Keratinocyte (primary cell): ENCODE data around the gene DSTN. TPM values are rescaled to one million over a fixed set of nuclear protein-coding genes. Genes with fewer than 3 reads are reported as not detected.

Experiments
- DNase-seq: peaks from one replicate; pipeline ENCODE4 v3.0.0-alpha.2; 2011; ENCODE audit warnings: low read depth, missing footprints, low spot score
- FAIRE-seq: peaks from 2 replicates; lab custom pipeline; 2011; peaks lifted over from hg19 to GRCh38; lab: Jason Lieb, UNC
- H2AFZ ChIP-seq: 2 replicates; pipeline ENCODE4 v1.6.0; 2012; ENCODE audit warnings: low read length, control low read depth, inconsistent platforms; ENCODE audit not compliant: control insufficient read depth
- H3K27ac ChIP-seq: 2 replicates; pipeline ENCODE4 v1.5.1; 2011; ENCODE audit warnings: low read length; ENCODE audit not compliant: control insufficient read depth, insufficient read depth
- H3K27me3 ChIP-seq: 3 replicates; pipeline ENCODE4 v1.6.0; 2011; ENCODE audit warnings: low read length; ENCODE audit not compliant: control insufficient read depth, insufficient read depth; ENCODE audit errors: extremely low read depth
- H3K36me3 ChIP-seq, 2 experiments: 2 replicates in 1 of 2; 3 replicates in 1 of 2; pipeline ENCODE4 v1.5.1; 2011; ENCODE audit warnings: low read length in 2 of 2, mild to moderate bottlenecking in 1 of 2; ENCODE audit not compliant: control insufficient read depth in 2 of 2, insufficient read depth in 2 of 2; ENCODE audit errors: extremely low read depth in 1 of 2
- H3K4me1 ChIP-seq: 3 replicates; pipeline ENCODE4 v1.5.1; 2011; ENCODE audit warnings: low read length; ENCODE audit not compliant: control insufficient read depth, insufficient read depth; ENCODE audit errors: extremely low read depth
- H3K4me2 ChIP-seq: 3 replicates; pipeline ENCODE4 v1.6.0; 2011; ENCODE audit warnings: low read depth, low read length; ENCODE audit not compliant: control insufficient read depth, insufficient read depth; ENCODE audit errors: extremely low read depth
- H3K4me3 ChIP-seq, 3 experiments: fragments of 200-600 bp in 1 of 3; sonication (generic) in 1 of 3; 2 replicates in 2 of 3; 3 replicates in 1 of 3; pipeline ENCODE4 v1.5.1; 2011 to 2016; ENCODE audit warnings: low read length in 3 of 3, mild to moderate bottlenecking in 3 of 3, control low read depth in 2 of 3, inconsistent platforms in 1 of 3, low read depth in 1 of 3, mixed read lengths in 1 of 3, mixed run types in 1 of 3, moderate library complexity in 1 of 3; ENCODE audit not compliant: control insufficient read depth in 2 of 3, insufficient read depth in 2 of 3; ENCODE audit errors: extremely low read depth in 1 of 3
- H3K79me2 ChIP-seq: 2 replicates; pipeline ENCODE4 v1.6.0; 2012; ENCODE audit warnings: low read length; ENCODE audit not compliant: control insufficient read depth, insufficient read depth
- H3K9ac ChIP-seq: 3 replicates; pipeline ENCODE4 v1.6.0; 2011; ENCODE audit warnings: low read length; ENCODE audit not compliant: control insufficient read depth, insufficient read depth; ENCODE audit errors: extremely low read depth
- H3K9me1 ChIP-seq: 3 replicates; pipeline ENCODE4 v1.6.0; 2011; ENCODE audit warnings: low read length; ENCODE audit not compliant: control insufficient read depth, insufficient read depth; ENCODE audit errors: extremely low read depth
- H3K9me3 ChIP-seq: 2 replicates; pipeline ENCODE4 v1.5.1; 2012; ENCODE audit warnings: low read depth, low read length; ENCODE audit not compliant: control insufficient read depth
- H4K20me1 ChIP-seq: 3 replicates; pipeline ENCODE4 v1.6.0; 2011; ENCODE audit warnings: low read length; ENCODE audit not compliant: control insufficient read depth, insufficient read depth; ENCODE audit errors: extremely low read depth
- EZH2 ChIP-seq: IDR thresholded peaks from one replicate; pipeline ENCODE4 v1.6.1; 2012; ENCODE audit warnings: inconsistent platforms, mild to moderate bottlenecking, low read length, moderate library complexity
- dilution Hi-C: fragments of 300-500 bp; cut with MboI; formaldehyde crosslinking; loops from one replicate; pipeline ENCODE4 v1.7.0; 2020; ENCODE audit warnings: low sequenced_read_pairs; ENCODE audit not compliant: extremely low pct_ligation_motif_present
- polyA plus RNA-seq, 5 experiments: library from polyadenylated mRNA; depleted of rRNA in 3 of 5; stranded (reverse) in 3 of 5; stranded (forward) in 1 of 5; unstranded in 1 of 5; fragments of >200 nt; gene quantifications; 1 replicate in 1 of 5; 2 replicates in 3 of 5; 3 replicates in 1 of 5; pipeline versions ENCODE4 v1.2.1 to v1.2.3, GENCODE V29; 2011 to 2012; ENCODE audit warnings: missing spikeins in 2 of 5, low read depth in 1 of 5, low replicate concordance in 1 of 5
- TF ChIP-seq, protein P1 (sequence below), 3 experiments: IDR thresholded peaks in 1 of 3; conservative IDR thresholded peaks in 1 of 3; optimal IDR thresholded peaks in 1 of 3; 2 replicates in 2 of 3; 3 replicates in 1 of 3; pipeline versions ENCODE3 to v1.5.1; 2011; ENCODE audit warnings: low read length in 3 of 3, mild to moderate bottlenecking in 3 of 3, moderate library complexity in 2 of 3, control low read depth in 1 of 3, inconsistent platforms in 1 of 3; ENCODE audit not compliant: insufficient read depth in 2 of 3; ENCODE audit errors: extremely low read depth in 1 of 3

Gene DSTN
- polyA plus RNA-seq, 1 donor (not counting 4 experiments of a cell fraction or from before 2014, with no cell fraction given) = 288 TPM

- no peak for TF ChIP-seq EZH2
- TF ChIP-seq, protein P1, sequence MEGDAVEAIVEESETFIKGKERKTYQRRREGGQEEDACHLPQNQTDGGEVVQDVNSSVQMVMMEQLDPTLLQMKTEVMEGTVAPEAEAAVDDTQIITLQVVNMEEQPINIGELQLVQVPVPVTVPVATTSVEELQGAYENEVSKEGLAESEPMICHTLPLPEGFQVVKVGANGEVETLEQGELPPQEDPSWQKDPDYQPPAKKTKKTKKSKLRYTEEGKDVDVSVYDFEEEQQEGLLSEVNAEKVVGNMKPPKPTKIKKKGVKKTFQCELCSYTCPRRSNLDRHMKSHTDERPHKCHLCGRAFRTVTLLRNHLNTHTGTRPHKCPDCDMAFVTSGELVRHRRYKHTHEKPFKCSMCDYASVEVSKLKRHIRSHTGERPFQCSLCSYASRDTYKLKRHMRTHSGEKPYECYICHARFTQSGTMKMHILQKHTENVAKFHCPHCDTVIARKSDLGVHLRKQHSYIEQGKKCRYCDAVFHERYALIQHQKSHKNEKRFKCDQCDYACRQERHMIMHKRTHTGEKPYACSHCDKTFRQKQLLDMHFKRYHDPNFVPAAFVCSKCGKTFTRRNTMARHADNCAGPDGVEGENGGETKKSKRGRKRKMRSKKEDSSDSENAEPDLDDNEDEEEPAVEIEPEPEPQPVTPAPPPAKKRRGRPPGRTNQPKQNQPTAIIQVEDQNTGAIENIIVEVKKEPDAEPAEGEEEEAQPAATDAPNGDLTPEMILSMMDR (optimal IDR thresholded peaks at IDR 0.05 in 1 of 3, IDR thresholded peaks at IDR 0.05 in 1 of 3, conservative IDR thresholded peaks at IDR 0.05 in 1 of 3; ENCODE audit: extremely low read depth in 1 of 3, insufficient read depth in 2 of 3, low read length in 3 of 3) = no peak
- FAIRE-seq = no peak
These were observed 49.6 kb downstream of the DSTN start for GRCh38 chr20:17619351-17620093.

DNA sequence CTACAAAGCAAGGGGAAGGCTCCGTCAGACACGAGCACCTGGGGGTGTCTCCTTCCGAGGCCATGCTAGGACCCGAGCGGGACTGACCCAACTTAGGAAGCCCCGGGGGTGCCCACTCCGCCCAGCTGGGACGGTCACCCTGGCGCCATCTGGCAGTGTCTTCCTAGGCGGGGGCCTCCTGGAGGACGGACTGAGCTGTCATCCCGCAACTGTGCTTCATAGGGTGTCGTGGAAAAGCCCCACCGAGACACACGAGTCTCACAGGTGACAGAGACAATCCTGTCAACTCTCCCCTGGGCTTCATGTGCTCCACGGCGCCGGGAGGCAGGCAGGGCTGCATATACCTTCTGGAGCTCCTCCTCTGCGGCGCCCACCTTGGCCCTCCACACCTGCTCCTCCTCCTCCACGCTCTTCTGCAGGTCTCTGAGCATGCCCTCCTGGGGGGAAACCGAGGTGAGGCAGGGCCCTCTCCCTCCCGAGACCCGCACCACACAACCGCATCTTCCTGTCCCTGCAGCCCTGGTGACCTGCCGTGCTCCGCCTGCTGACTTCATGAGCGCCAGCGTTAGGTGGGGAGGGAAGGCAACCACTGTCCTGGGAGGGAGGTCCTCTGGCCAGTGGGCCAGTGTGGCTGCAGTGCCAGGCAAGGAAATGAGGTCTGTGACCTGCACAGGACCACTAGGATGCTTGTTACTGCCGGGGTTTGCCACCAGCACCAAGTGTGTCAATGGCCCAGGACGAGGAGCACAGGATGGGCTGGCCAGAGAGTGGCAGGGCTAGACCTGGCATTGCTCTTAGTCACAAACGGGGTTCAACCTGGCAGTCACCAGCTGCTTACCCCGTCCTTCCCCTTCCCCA is 50.7 kb downstream of the DSTN start:
- no peak for TF ChIP-seq EZH2
- TF ChIP-seq, protein P1 (optimal IDR thresholded peaks at IDR 0.05 in 1 of 3, IDR thresholded peaks at IDR 0.05 in 1 of 3, conservative IDR thresholded peaks at IDR 0.05 in 1 of 3; ENCODE audit: extremely low read depth in 1 of 3, insufficient read depth in 2 of 3, low read length in 3 of 3) = no peak
- Histone ChIP-seq H3K36me3 (peaks cover 46 to 75% of the 10 kb centered on the region in 2 experiments), H3K9ac (no peak overlapping the region), H3K4me2 (no peak overlapping the region), H3K4me1 (no peaks in the 10 kb centered on the region), H4K20me1 (no peaks in the 10 kb centered on the region), H2AFZ (no peak overlapping the region), H3K4me3 (no peak overlapping the region), H3K9me1 (no peaks in the 10 kb centered on the region), H3K27ac (no peak overlapping the region), H3K9me3 (no peaks in the 10 kb centered on the region), H3K27me3 (no peaks in the 10 kb centered on the region), H3K79me2 (no peaks in the 10 kb centered on the region)
- DNase-seq (no peak), FAIRE-seq (no peak)
- dilution Hi-C loops = no loop called here

More at GRCh38 chr20:17619351-17620093, 49.6 kb downstream of the DSTN start:
- Histone ChIP-seq H3K4me1 (no peaks in the 10 kb centered on the region), H3K4me2 (no peak overlapping the region), H3K9me3 (no peaks in the 10 kb centered on the region), H2AFZ (no peak overlapping the region), H3K79me2 (no peaks in the 10 kb centered on the region), H3K36me3 (peaks cover 54 to 71% of the 10 kb centered on the region in 2 experiments), H3K9ac (no peak overlapping the region), H3K9me1 (no peaks in the 10 kb centered on the region), H3K4me3 (no peak overlapping the region), H3K27ac (no peak overlapping the region), H3K27me3 (no peaks in the 10 kb centered on the region), H4K20me1 (no peaks in the 10 kb centered on the region)
- dilution Hi-C loops = no loop called here
- DNase-seq = no peak
